ENCODE data around the gene SUGCT.

SUGCT gene

DNA sequence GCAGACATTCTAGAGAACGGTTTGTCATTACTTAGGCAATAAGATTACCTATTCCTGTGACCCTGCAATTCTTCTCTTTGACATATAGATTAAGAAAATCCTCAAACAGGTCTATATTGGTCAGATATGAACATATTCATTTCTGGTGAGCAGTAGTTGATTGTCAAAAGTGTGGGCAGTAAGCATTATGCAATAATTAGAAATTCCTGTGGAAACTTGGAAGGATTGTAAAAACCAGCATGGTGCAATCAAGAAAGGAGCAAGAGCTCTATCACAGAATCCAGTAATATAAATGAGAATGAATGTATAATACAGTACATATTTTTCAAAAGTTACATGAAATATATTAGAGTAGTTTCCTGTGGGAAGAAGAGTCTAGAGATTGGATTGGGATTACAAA, 406.5 kb downstream of the SUGCT start:
- DNase-seq = no peak

DNA sequence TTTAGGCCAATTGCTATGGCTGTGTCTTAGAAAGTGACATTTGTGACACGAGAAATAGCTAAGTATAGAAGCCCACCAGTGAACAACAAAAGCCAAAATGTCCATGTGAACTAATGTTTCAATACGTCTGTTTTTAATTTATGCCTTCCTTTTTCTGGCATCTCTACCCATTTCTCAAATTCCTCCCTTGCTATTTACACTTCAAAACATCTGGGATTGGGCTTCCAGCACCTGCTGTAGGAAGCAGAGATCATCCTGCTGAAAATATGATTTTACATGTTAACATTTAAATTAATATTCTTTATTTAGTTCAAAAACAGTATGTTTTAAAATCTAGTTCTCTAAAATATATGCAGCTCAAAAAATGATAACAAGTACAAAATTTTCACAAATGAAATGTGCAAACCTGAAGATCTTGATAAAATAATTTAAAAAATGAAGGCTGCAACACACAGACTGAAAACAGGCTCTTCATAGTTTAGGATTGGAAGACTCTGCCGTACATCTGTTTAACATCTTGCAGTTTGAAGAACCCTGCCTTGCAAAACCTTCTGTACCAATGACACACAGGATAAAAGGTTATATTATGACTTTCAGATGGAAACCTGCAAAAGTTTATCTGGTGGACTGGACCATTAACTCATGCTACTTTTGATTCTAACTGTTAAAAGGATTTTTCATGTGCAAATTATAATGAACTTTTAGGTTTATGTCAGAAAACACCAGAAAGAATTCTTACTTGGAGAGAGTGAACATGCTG, 408.4 kb downstream of the SUGCT start:
- DNase-seq = no peak

DNA sequence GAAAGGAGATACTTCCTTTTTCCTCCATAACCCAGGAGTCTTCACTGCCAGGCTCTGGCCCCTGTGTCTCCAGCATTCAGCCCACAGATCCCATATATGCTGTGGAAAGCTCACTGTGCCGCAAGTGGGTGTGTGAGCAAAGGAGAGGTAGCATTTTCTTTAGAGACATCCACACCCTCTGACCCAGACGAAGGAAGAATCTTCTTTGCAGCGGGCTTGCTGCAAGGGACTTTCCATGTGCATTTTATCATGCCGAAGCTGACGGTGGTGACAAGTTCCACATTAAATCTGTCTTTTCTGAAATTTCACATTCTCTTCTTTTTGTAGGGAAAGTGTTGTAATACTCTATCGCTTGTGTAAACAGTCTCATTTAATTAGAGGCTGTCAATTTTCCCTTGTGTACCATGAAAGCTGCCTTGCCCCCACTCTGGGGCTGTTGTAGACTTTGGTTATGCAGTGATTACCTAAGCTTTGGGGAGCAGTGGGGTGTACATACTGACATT, 409.5 kb downstream of the SUGCT start:
- no peak for DNase-seq

DNA sequence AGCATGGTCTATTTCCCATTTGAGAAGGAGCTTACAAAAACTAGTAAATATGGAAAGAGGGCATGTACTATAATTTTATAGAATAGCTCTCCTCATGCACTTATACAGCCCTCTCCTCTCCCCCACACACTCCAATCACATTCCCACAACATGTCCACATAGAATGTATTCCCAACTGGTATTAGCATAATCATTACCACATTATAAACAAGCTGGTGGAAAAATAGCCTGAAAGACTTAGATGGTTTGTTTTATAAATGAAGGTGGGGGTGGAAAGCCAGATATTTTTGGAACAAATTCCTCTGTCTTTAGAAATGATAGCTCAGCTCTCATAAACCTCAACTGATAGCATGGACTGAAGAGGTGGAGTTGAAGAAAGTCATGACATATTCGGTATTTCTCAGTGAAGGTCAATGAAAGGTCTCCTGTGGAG, 410.1 kb downstream of the SUGCT start:
- no peak for DNase-seq

DNA sequence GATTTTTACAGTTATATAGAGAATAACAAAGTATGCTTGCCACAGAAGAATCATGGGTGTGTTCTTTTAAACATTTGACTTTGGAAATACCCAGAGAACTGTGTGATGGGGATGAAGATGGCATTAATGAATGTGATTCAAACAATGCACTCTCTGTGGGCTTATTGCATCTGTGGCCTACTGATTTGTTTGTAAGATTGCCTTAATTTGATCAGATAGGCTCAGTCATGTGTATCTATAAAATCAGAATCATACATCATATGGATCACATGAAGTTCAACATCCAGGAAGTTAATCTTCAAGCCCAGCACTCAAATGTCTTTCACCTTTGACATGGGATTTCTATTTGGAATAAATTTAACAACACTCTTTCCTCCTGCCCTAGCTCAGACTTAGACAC, 410.9 kb downstream of the SUGCT start:
- no peak for DNase-seq

DNA sequence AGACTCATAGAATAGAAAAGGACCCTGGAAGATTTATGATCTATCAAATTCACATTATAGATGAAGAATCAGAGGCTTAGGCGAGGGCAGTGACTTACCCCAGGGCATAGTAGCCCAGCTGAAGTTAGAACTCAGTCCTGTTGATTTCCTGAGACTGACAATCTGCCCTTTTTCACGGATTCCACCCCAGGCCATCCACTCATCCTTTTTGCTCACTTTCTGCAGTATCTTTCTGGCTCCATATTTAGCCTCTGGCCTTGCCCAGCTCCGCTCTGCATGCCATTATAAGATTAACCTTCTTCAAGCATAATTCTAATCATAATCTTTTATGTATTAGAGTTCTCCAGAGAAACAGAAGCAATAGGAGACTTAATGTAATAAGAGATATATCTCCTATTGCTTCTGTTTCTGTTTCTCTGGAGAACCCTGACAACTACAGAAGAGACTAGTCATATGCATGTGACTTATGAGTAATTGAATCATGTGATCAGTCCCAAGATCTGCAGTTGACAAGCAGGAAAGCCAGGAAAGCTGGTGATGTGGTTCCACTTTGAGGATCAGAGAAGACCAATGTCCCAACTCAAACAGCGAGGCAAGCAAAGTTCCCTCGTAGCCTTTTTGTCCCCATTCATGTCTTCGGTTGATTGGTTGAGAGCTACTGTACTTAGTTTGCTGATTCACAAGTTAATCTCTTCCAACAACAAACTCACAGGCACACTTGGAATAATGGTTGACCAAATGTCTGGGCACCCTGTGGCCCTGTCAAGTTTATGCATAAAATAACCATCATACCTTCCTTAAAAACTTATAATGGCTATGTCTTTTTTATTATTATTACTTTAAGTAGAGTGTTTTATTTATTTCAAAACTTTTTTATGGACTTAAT, 412.1 kb downstream of the SUGCT start:
- no peak for DNase-seq

DNA sequence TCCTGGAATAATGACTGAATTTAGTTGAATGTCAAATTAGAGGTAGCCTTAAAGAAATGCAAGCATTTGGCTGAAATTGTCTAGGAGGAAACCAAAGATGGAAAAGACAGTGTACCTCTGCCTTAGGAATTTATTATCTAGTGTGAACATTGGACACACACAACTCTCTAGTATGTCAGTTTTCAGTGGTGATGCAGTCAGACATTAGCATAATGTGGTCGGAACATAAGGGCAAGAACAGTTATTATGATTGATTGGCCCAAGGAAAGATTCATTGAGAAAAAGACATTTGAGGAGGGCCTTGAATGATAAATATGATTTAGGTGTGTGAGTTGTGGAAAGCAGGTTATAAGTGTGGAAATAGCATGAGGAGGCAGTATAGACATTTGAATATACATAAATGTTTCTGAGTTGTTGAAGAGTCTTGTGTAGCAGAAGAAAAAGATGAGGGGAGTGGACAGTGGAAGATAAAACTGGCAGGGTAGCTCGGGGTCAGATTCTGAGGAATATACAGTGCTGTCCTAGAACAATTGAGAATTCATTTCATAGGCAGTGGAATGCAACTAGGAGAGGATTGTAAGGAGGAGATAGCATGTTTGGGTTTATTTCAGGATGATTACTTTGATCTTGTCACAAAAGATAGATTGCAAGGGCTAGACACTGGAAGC, 414.7 kb downstream of the SUGCT start:
- no peak for DNase-seq

DNA sequence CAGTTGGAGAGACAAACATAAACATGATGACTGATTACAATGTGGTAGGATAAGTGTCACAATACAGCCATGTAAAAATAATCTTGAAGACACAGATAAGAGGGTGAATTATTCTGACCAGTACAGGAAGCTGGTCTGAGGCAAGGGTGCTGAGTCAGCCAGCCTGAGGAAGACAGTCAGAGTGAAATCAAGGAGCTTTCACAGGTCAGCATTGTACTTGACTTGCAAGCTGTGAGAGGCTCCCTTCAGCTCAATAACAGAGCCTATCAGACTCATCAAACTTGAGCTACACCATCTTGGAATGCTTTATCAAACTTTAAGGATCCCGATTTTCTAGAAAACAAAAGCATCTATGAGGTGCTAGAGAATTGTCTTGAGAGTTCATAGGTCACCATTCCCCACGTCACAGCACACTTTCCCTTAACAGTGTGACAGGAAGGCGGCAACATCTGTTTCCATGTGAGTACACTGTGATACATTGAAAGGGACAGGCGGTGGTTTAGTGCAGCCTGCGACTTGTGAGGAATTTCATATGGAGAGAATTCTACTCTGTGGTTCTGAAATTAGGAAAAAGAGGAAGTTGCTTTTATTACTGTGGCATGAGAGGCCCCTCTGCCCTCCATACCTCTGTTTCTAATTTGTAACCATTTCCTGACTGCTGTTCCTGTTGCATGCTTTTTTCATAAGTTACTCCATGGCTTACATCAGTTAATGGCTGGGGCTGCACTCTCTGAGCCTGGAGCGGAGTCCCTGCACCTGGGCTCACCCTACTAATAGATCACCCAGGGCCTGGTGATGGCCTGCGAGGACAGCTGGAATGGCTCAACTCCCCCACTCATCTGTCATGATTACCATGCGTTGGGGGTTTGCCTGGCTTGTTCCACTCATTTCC, 417.1 kb downstream of the SUGCT start:
- DNase-seq = peak; percentile 1

DNA sequence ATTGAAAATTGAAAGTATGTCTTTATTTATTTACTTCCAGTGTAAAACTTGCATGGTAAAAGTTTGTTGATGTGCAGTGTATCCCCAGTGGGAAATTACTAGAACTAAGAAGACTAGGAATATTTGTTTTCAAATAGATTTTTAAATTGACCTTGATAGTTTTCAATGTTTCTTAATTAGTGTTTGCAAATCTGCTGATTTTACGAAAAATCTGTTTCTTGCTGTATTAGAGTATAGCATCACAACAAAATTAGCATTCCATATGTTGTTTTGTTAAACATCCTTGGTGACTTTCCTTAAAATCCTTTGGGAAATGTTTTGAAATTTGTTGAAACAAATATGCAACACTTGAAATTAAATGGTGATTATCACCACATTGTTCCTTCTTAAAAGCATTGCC, 425.9 kb downstream of the SUGCT start:
- no peak for DNase-seq

DNA sequence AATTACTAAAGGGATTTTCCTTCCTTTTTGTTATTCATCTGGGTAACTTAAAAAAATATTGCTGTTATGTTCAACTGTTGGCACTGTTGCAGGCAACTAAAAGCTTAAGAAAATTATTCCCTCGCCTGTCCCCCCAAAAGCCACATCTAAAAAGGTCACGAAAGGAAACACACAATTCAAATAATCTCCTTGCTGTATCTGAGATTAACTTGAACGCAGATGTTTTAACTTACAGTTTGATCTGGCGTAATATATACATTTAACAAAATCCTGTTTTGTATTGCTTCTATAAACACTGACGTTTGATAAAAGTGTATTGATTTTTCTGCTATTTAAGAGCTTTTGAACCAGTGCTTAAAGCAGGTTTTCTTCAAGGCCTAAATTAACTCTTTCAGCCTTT, 432.1 kb downstream of the SUGCT start:
- DNase-seq = no peak

DNA sequence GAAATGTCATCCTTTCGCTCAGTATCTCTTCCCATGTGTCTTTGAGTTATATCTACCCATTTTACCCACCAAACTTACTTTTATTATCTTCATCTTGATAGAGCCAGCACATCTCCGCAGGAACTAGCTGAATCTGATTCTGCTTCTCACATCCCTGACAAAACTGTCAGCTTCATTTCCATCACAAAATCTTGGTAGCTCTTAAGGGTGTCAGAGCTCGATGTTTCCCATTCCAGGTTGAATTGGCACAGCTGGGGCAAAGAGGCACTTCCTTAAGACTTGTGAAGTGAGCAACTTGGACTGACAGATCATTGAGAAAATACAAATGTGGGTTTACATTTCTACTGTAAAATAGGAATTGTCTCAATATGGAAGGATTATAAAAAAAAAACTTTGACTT, 434.5 kb downstream of the SUGCT start:
- no peak for DNase-seq

DNA sequence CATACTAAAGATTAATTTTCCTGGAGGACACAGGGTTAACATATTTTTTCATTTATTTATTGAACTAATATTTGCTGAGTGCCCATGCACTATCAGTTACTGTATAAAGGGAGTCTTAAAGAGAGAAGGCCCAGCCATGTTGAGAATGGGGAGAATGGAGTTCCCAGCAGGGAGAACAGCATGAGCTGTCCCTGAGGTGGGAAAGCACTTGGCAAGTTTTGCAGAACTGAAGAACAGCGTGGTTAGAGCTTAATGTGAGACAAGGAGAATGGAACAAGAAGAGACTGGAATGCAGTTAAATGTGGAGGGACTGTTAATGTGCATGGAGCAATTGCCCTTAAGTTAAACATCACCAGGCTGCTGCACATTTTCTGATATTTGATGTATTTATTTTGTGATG, 435.4 kb downstream of the SUGCT start:
- no peak for DNase-seq

DNA sequence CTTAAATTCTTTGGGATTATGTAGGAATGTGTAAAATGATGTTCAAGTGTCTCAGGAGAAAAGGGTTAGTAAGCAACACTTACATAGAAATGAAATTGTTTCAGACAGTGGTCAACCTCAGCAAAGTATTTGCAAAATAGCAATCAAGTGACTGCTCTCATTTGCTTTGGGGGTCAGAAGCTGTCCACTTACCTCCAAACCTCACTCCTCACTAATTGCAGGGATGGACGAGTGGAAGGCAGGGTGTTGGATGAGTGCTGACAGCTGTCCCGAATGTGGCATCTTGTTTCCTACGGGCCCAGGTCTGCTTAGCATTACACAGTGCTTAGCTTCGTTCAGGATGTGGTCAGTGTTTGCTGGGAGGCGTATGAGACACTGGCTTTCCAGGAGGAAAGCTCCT, 437.0 kb downstream of the SUGCT start:
- no peak for DNase-seq

DNA sequence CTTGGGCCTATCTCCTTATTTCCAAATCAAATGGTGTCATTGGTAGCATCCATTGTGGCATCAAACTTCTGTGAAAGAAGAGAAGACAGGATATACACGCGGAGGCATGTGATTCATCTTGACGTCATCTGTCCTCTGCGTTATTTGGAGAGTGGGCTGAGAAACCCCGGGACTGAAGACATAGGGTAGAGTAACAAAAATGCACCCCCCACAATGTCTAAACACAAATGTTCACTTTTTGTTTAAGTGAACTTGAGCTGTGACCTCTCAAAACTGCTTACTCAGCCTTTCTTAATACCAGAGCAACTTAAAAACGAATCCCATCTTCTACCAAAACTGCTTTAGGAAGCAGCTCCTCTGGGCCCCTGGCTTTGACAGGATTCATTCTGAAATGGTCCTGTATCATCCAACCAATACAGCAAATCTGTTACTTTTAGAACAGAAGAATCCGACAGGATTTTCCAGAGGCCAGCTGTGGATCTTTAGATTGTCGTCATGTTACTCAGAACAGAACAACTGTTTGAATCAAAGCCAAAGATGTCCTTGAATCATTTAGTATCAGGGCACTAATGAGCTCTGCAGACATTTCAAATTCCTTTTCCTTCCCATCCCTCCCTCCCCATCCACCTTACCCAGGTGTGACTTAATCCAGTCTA, 438.1 kb downstream of the SUGCT start:
- DNase-seq = no peak

DNA sequence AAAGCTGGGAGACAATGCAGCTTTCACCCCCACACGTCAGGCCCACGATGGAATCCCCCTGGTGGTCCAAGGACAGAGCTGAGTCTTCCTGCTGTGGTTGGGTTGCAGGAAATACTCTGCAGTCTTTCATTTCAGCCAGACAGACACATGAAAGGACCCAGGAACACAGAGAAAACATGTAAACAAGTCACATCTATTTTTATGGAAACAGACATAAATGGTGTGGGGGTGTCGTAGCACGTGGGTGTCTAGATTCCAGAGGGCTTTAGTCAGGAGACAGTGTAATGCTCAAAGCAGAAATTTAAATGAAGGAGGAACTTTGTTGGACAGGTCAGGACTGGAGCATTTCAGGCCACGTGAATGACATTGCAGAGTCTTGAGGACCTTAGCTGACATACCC, 444.6 kb downstream of the SUGCT start:
- no peak for DNase-seq

DNA sequence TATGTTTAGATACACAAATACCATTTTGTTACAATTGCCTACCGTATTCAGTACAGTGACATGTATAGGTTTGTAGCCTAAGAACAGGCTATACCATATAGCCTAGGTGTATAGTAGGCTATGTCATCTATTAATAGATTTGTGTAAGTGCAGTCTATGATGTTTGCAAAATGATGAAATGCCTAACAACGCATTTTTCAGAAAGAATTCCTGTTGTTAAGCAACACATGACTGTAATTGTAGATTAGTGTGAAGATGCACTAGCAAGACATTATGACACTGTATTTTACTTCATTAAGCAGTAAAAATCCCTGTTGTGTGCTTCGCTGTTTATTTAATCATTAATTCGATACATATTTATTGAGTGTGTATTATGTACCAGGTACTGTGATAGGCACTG, 446.0 kb downstream of the SUGCT start:
- DNase-seq = no peak

DNA sequence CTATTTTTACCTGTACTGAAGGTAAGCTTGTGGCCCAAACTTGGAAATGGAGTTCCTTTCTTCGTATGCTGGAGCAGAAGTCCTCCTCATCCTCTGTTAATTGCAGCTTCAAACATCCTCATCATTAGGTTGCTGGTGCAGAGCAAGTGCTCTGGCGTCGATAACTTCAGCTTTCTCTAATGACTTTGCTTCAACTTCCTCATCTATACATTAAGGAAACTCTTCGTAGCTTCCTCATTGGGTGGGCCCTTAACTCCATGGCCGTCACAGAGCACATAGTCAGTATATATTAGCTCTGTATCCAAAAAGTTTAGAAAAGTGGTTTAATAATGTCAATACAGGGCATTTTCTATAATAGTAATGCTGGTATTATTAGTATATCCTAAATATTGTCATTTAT, 447.7 kb downstream of the SUGCT start:
- no peak for DNase-seq

DNA sequence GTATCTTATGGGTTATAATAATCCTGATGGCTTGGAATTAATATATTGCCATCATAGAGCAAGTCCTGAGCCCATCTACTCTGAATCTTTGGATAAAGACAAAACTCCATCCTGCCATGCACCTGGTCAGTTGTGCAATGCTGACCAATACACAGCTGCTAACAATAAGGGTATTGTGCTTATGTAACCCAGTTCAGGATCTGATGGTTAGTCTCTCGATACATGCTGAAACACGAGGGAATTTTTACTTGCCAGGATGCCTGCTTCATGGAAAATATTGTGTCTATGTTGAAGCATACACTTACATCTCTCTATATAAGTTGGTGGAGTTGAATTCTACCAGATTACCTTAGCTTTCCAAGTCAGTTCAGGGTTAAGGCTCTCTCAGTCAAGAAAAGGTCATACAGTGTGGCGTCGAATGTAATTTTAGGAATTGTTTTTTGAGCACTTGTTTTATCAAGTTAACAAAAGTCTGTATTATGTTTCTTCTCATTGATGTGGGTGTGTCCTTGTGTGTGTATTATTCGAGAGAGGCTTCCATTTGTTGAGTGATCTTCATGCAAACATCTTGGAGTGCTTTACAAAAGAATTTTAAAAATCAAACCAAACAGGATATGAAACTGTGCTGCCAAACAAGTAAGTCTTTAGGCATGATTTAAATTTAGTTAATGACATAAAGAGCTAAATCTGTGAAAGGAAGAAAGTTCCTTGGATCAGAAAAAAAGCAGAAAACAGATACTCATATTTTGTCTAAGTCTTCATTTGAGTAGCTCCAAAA, 449.1 kb downstream of the SUGCT start:
- no peak for DNase-seq

DNA sequence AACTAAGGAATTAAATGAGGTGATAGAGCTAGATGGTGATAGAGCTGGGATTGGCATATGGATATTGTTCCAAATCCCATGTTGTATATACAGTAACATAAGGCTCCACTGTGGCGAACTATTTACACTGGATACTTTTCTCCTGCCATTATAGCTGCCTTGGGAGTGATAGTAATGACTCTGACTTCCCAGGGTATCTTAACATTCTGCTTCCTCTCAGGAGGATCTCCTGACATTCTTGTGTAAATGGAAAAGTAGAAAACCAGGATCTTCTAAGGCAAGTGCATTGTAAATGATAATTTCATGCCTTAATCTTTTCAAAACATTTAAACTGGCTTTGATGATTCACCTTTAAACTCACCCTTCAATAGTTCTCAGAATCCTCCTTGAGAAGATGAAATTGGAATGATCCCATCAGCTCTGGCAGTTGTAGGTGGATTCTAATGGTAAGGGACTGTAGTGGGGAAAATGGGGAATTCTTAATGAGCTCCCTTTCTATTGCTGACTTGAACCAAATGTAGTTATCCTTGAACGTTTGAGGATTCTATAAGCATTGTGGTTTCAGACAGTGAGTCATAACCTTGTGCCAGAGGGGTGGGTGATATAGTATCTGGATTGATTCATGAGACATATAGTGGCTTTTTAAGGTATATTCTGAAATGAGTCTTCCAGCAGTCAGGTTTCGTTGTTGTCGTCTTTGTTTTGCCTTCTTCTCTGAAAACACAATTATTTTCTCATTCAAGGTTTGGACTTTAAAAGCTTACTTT, 450.0 kb downstream of the SUGCT start:
- DNase-seq = no peak

DNA sequence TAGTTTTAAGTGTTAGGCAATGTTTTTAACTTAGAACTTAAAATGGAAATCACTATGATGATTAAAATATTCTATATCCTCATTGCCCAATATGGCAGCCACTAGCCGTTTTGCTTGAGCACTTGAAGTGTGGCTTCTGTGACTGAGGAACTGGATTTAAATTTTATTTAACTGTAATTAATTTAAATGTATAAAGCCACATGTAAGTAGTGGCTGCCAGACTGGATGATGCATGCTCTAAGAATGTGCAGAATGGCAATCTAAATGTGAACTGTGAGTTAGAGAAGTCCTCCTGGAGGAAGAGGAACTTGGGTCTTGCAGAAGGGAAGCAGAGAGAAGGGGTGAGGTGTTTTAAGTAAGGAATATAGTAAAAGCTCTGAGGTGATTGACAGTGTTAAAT, 451.4 kb downstream of the SUGCT start:
- DNase-seq = no peak

Measured in CD4-positive, alpha-beta T cell treated with Interleukin-12 subunit alpha and Interleukin-12 subunit beta, for 1 hour (primary cell).